ENCODE measurements around the gene KIF24. TPM values are rescaled to one million over a fixed set of nuclear protein-coding genes. Genes with fewer than 3 reads are reported as not detected.
"Not testable (repeated sequence)": the region's sequence is repeated elsewhere in the genome, so short reads cannot be mapped to it uniquely, and the experiment has no call there.

Gene KIF24
- total RNA-seq, 4 donors from 2014 or later = 2.1 to 5.2 (median 2.9) TPM

GRCh38 chr9:34371886-34372466 is 42.9 kb upstream of the KIF24 start:
- no peak overlapping the region for H3K4me3 ChIP-seq
- no peak overlapping the region for H3K27ac ChIP-seq
- TF ChIP-seq POLR2A (IDR thresholded peaks at IDR 0.05) = no peak
- TF ChIP-seq, protein P1, sequence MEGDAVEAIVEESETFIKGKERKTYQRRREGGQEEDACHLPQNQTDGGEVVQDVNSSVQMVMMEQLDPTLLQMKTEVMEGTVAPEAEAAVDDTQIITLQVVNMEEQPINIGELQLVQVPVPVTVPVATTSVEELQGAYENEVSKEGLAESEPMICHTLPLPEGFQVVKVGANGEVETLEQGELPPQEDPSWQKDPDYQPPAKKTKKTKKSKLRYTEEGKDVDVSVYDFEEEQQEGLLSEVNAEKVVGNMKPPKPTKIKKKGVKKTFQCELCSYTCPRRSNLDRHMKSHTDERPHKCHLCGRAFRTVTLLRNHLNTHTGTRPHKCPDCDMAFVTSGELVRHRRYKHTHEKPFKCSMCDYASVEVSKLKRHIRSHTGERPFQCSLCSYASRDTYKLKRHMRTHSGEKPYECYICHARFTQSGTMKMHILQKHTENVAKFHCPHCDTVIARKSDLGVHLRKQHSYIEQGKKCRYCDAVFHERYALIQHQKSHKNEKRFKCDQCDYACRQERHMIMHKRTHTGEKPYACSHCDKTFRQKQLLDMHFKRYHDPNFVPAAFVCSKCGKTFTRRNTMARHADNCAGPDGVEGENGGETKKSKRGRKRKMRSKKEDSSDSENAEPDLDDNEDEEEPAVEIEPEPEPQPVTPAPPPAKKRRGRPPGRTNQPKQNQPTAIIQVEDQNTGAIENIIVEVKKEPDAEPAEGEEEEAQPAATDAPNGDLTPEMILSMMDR (IDR thresholded peaks at IDR 0.05) = no peak
- DNase-seq = no peak
- no peaks in the 10 kb centered on the region for H3K9me3 ChIP-seq
- no peaks in the 10 kb centered on the region for H3K27me3 ChIP-seq
- peaks cover 0 to 21% (median 0%) of the 10 kb centered on the region in 4 donors for H3K4me1 ChIP-seq
- H3K36me3 ChIP-seq = peaks cover 0 to 44% (median 0%) of the 10 kb centered on the region in 3 donors

DNA sequence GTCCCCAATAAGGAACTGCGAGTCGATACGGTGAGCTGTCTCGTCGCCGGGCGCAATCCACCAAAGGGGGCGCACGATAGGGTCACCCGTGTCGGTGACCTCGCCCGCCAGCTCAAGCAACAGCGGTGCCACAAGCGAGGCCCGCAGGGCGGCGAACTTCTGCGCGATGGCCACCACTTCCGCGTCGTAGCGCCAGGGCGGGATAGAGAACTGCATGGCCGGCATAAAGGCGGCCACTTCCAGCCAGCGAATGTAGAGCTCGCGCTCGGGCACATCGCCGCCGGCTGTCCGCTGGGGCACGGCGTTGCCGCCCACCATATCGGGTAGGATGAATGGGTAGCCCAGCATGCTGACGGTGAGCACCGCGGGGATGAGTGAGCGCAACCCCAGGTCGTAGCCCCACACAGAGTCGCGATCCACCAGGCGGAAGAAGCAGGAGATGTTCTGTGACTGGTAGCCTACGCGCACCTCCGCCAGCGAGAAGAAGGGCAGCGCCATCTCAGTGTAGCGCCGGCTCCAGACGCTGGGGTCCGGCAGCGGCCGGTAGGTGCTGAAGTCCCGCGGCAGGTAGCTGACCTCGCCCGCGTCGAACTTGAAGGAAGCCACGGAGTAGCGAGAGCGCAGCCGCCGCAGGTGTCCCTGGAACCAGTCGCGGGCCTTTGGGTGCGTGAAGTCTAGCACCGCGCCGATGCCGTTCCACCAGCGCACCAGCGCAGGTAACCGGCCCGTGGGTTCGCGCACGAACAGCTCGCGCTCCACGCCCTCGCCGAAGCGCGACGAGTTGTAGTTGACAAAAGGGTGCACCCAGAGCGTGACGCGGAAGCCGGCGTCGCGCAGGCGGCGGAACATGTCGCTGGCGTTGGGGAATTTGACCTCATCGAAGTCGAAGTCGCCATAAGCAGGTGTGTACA is 42.2 kb upstream of the KIF24 start:
- no peak for TF ChIP-seq POLR2A (IDR thresholded peaks at IDR 0.05)
- TF ChIP-seq, protein P1 (IDR thresholded peaks at IDR 0.05) = no peak
- DNase-seq = no peak
- Histone ChIP-seq H3K4me3 (peak overlapping the region in 3 of 4 donors; percentile 12 to 21 (median 15)), H3K36me3 (peaks cover 0 to 44% (median 0%) of the 10 kb centered on the region in 3 donors), H3K27me3 (no peaks in the 10 kb centered on the region), H3K9me3 (no peaks in the 10 kb centered on the region), H3K4me1 (peaks cover 0 to 19% (median 0%) of the 10 kb centered on the region in 4 donors), H3K27ac (no peak overlapping the region)

- no peak for DNase-seq
- no peak for TF ChIP-seq POLR2A (IDR thresholded peaks at IDR 0.05)
- TF ChIP-seq, protein P1 (IDR thresholded peaks at IDR 0.05) = no peak
Observed at GRCh38 chr9:34370335-34370969, 41.4 kb upstream of the KIF24 start.

DNA sequence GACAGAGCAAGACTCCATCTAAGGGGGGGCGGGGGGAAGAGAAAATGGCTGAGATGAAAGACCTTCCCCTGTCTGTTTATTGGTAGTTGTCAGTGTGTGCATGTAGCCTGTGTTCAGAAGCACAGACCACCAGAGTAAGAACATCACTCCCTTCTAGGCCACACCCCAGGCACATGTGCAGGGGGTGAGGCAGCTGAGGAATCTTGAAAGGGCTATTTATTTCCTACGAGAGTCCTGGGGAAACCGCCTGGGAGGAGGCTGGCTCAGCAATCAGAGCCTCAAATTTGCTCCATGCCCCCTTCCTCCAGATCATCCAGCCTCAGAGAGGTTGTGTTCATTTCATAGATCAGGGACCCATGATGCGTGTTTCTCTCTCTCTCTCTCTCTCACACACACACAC is 40.6 kb upstream of the KIF24 start:
- H3K36me3 ChIP-seq = peaks cover 0 to 44% (median 0%) of the 10 kb centered on the region in 3 donors
- H3K9me3 ChIP-seq = no peaks in the 10 kb centered on the region
- DNase-seq = no peak
- TF ChIP-seq, protein P1 (IDR thresholded peaks at IDR 0.05) = no peak
- TF ChIP-seq POLR2A (IDR thresholded peaks at IDR 0.05) = no peak
- H3K4me3 ChIP-seq = no peak overlapping the region
- H3K4me1 ChIP-seq = peaks cover 0 to 12% (median 0%) of the 10 kb centered on the region in 4 donors
- no peaks in the 10 kb centered on the region for H3K27me3 ChIP-seq
- H3K27ac ChIP-seq = no peak overlapping the region

More at GRCh38 chr9:34370335-34370969, 41.4 kb upstream of the KIF24 start:
- Histone ChIP-seq H3K4me1 (peaks cover 0 to 12% (median 0%) of the 10 kb centered on the region in 4 donors), H3K9me3 (no peaks in the 10 kb centered on the region), H3K36me3 (peaks cover 0 to 44% (median 0%) of the 10 kb centered on the region in 3 donors), H3K27ac (no peak overlapping the region), H3K4me3 (no peak overlapping the region), H3K27me3 (no peaks in the 10 kb centered on the region)

DNA sequence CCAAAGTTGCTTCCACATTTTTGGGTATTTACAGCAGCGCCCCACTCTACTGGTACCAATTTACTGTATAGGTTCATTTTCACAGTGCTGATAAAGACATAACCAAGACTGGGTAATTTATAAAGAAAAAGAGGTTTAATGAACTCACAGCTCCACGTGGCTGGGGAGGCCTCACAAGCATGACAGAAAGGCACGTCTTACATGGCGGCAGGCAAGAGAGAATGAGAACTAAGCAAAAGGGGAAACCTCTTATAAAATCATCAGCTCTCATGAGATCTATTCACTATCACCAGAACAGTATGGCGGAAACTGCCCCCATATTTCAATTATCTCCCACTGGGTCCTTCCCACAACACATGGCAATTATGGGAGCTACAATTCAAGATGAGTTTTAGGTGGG is 39.7 kb upstream of the KIF24 start:
- not testable (repeated sequence) for H3K4me1 ChIP-seq

DNA sequence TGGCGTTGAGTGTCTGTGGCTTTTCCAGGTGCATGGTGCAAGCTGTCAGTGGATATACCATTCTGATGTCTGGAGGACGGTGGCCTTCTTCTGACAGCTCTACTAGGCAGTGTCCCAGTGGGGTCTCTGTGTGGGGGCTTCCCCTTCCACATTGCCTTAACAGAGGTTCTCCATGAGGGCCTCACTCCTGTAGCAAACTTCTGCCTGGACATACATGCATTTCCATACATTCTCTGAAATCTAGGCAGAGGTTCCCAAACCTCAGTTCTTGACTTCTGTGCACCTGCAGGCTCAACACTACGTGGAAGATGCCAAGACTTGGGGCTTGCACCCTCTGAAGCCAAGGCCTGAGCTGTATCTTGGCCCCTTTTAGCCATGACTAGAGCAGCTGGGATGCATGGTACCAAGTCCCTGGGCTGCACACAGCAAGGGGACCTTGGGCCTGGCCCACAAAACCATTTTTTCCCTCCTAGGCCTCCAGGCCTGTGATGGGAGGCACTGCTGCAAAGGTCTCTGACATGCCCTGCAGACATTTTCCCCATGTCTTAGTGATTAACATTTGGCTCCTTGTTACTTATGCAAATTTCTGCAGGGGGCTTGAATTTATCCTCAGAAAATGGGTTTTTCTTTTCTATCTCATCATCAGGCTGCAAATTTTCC is 38.8 kb upstream of the KIF24 start:
- H3K4me3 ChIP-seq, H3K9me3 ChIP-seq, H3K4me1 ChIP-seq, H3K27me3 ChIP-seq, DNase-seq, H3K27ac ChIP-seq: not testable (repeated sequence)
- H3K36me3 ChIP-seq = peaks cover 0 to 44% (median 0%) of the 10 kb centered on the region in 3 donors

More for the DNA sequence above, 39.7 kb upstream of the KIF24 start:
- H3K27me3 ChIP-seq, H3K4me3 ChIP-seq, H3K9me3 ChIP-seq, DNase-seq, H3K27ac ChIP-seq: not testable (repeated sequence)
- peaks cover 0 to 44% (median 0%) of the 10 kb centered on the region in 3 donors for H3K36me3 ChIP-seq
